ENCODE measurements around the gene WDR89.
A peak's percentile ranks its signal among the peaks of the same experiment; 100 is the strongest.
"Not testable (repeated sequence)": the region's sequence is repeated elsewhere in the genome, so short reads cannot be mapped to it uniquely, and the experiment has no call there.

The WDR89 gene

GRCh38 chr14:63594455-63595372 lies 47.0 kb downstream of the WDR89 start:
- DNase-seq, result no peak

- DNase-seq, result not testable (repeated sequence)
Measured at GRCh38 chr14:63583046-63583445, 58.6 kb downstream of the WDR89 start.

DNA sequence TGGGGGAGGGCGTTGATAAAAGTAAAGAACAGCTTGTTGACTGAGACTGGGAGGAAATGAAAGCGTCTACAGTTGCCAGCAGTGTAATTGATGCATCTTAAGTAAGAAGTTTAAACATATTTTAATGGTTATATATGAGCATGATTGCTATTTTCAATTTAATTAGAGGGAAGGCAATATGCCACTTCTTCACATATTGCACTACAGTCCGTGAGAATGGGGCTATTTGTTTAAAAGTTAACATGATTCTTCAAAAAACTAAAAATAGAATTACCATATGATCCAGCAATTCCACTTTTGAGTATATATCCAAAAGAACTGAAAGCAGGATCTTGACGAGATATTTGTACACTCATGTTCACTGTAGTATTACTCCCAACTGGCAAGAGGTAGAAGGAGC lies 60.2 kb downstream of the WDR89 start:
- no peak for DNase-seq

- no peak for DNase-seq
Measured at GRCh38 chr14:63578300-63578699, 63.4 kb downstream of the WDR89 start.

- peak; percentile 37 for DNase-seq
Measured at GRCh38 chr14:63573581-63573980, 68.1 kb downstream of the WDR89 start.

GRCh38 chr14:63565448-63565847 lies 76.2 kb downstream of the WDR89 start:
- no peak for DNase-seq

- no peak for DNase-seq
Measured at GRCh38 chr14:63564318-63564717, 77.4 kb downstream of the WDR89 start.

GRCh38 chr14:63563370-63564026 lies 78.2 kb downstream of the WDR89 start:
- no peak for DNase-seq

- DNase-seq, result no peak
Measured at GRCh38 chr14:63562405-63562804, 79.3 kb downstream of the WDR89 start.

GRCh38 chr14:63555572-63555971 lies 86.1 kb downstream of the WDR89 start:
- no peak for DNase-seq

GRCh38 chr14:63551332-63551731 lies 90.3 kb downstream of the WDR89 start:
- peak; percentile 33 for DNase-seq

GRCh38 chr14:63547798-63548335 lies 93.8 kb downstream of the WDR89 start:
- no peak for DNase-seq
